Right lobe of liver (tissue), 4 donors: ENCODE measurements around the gene CCNT1.

Experiments used
- POLR2A ChIP-seq: fragments of 450-650 bp; IDR thresholded peaks from one replicate; pipeline ENCODE4 v1.6.1; 2017; ENCODE audit warnings: antibody characterized with exemption, mild to moderate bottlenecking
- TF ChIP-seq, protein P1 (sequence below), 4 donors: fragments of 200-600 bp in 3 of 4; fragments of 450-650 bp in 1 of 4; IDR thresholded peaks; one replicate each; pipeline versions ENCODE4 v1.5.1 to v1.8.0; 2016 to 2022; ENCODE audit warnings: antibody characterized with exemption in 4 of 4, mild to moderate bottlenecking in 2 of 4
- donor health status: DM: no; HTN: no; CAD: no.
- donor health status: DM: no; HTN: no; CAD: no.
- donor health status: DM: no; HTN: yes; CAD: no.

DNA sequence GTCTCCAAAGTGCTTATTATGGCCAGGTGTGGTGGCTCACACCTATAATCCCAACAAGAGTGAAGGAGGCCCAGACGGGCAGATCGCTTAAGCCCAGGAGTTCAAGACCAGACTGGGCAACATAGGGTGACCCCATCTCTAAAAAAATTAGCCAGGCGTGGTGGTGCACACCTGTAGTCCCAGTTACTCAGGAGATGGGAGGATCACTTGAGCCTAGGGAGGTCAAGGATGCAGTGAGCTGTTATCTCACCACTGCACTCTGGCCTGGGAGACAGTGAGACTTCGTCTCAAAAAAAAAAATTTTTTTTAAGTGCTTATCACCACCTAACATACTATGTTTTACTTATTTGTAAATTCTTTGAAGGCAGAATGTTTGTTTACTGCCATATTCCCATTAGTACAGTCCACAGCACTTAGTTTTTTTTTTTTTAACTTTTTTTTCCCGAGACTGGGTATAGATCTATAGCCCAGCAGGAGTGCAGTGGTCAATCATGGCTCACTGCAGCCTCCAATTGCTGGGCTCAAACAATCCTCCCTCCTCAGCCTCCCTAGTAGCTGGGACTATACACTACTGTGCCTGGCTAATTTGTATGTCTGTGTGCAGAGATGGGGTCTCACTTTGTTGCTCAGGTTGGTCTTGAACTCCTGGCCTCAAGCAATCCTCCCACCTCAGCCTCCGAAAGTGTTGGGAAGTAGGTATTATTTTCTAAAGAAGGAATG is 29.7 kb downstream of the CCNT1 start:
- TF ChIP-seq, protein P1, sequence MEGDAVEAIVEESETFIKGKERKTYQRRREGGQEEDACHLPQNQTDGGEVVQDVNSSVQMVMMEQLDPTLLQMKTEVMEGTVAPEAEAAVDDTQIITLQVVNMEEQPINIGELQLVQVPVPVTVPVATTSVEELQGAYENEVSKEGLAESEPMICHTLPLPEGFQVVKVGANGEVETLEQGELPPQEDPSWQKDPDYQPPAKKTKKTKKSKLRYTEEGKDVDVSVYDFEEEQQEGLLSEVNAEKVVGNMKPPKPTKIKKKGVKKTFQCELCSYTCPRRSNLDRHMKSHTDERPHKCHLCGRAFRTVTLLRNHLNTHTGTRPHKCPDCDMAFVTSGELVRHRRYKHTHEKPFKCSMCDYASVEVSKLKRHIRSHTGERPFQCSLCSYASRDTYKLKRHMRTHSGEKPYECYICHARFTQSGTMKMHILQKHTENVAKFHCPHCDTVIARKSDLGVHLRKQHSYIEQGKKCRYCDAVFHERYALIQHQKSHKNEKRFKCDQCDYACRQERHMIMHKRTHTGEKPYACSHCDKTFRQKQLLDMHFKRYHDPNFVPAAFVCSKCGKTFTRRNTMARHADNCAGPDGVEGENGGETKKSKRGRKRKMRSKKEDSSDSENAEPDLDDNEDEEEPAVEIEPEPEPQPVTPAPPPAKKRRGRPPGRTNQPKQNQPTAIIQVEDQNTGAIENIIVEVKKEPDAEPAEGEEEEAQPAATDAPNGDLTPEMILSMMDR (IDR thresholded peaks at IDR 0.05) = no peak
- no peak for TF ChIP-seq POLR2A
